GM21576 (cell line): Measurements from ENCODE around the gene TMC2.
"Not testable (repeated sequence)": the region's sequence is repeated elsewhere in the genome, so short reads cannot be mapped to it uniquely, and the experiment has no call there.

Experiments
- ATAC-seq: cut with Tn5 transposase; IDR thresholded peaks from one replicate; pipeline ENCODE4 v1.9.1; 2021; ENCODE audit warnings: mild to moderate bottlenecking, moderate library complexity; ENCODE audit not compliant: unreplicated experiment

TMC2 gene

GRCh38 chr20:2524709-2525506 is 11.5 kb upstream of the TMC2 start:
- peak; percentile 38 for ATAC-seq

GRCh38 chr20:2526218-2526583 is 10.2 kb upstream of the TMC2 start:
- ATAC-seq = not testable (repeated sequence)

GRCh38 chr20:2527762-2528161 is 8.6 kb upstream of the TMC2 start:
- no peak for ATAC-seq

GRCh38 chr20:2528671-2529271 is 7.6 kb upstream of the TMC2 start:
- no peak for ATAC-seq

- no peak for ATAC-seq
These were observed 3.3 kb upstream of the TMC2 start for GRCh38 chr20:2533118-2533517.

GRCh38 chr20:2535711-2536559 is 438 bp upstream of the TMC2 start:
- ATAC-seq = no peak

GRCh38 chr20:2537101-2537500 is 728 bp downstream of the TMC2 start:
- no peak for ATAC-seq

GRCh38 chr20:2538356-2538755 is 2.0 kb downstream of the TMC2 start:
- ATAC-seq = no peak

GRCh38 chr20:2538931-2539720 is 2.8 kb downstream of the TMC2 start:
- ATAC-seq = no peak

GRCh38 chr20:2541940-2542339 is 5.6 kb downstream of the TMC2 start:
- no peak for ATAC-seq

- no peak for ATAC-seq
These were observed 6.0 kb downstream of the TMC2 start for GRCh38 chr20:2542361-2542760.

- ATAC-seq = no peak
These were observed 7.8 kb downstream of the TMC2 start for GRCh38 chr20:2544211-2544610.

- ATAC-seq = no peak
These were observed 9.2 kb downstream of the TMC2 start for GRCh38 chr20:2545594-2545993.

GRCh38 chr20:2557873-2558580 is 21.7 kb downstream of the TMC2 start:
- no peak for ATAC-seq

- ATAC-seq = no peak
These were observed 22.4 kb downstream of the TMC2 start for GRCh38 chr20:2558581-2559278.

GRCh38 chr20:2559279-2559626 is 22.9 kb downstream of the TMC2 start:
- no peak for ATAC-seq

- no peak for ATAC-seq
These were observed 23.3 kb downstream of the TMC2 start for GRCh38 chr20:2559651-2560050.

- ATAC-seq = no peak
These were observed 26.7 kb downstream of the TMC2 start for GRCh38 chr20:2563116-2563515.

GRCh38 chr20:2564406-2564805 is 28.0 kb downstream of the TMC2 start:
- no peak for ATAC-seq

- no peak for ATAC-seq
These were observed 39.3 kb downstream of the TMC2 start for GRCh38 chr20:2575682-2576081.
